AG09319 (cell line): ENCODE results near the gene MTO1.
"Not testable (repeated sequence)": the region's sequence is repeated elsewhere in the genome, so short reads cannot be mapped to it uniquely, and the experiment has no call there.

Experiments used
- DNase-seq: peaks from one replicate; pipeline ENCODE4 v3.0.0-alpha.2; 2010; ENCODE audit warnings: low read depth; ENCODE audit errors: extremely low read depth
- TF ChIP-seq, protein P1 (sequence below): IDR thresholded peaks from 2 replicates; pipeline ENCODE4 v1.5.1; 2011; ENCODE audit warnings: low read depth, mild to moderate bottlenecking, inconsistent platforms, low read length, moderate library complexity

MTO1 gene

GRCh38 chr6:73538116-73538779 lies 76.7 kb downstream of the MTO1 start:
- no peak for DNase-seq
- TF ChIP-seq, protein P1, sequence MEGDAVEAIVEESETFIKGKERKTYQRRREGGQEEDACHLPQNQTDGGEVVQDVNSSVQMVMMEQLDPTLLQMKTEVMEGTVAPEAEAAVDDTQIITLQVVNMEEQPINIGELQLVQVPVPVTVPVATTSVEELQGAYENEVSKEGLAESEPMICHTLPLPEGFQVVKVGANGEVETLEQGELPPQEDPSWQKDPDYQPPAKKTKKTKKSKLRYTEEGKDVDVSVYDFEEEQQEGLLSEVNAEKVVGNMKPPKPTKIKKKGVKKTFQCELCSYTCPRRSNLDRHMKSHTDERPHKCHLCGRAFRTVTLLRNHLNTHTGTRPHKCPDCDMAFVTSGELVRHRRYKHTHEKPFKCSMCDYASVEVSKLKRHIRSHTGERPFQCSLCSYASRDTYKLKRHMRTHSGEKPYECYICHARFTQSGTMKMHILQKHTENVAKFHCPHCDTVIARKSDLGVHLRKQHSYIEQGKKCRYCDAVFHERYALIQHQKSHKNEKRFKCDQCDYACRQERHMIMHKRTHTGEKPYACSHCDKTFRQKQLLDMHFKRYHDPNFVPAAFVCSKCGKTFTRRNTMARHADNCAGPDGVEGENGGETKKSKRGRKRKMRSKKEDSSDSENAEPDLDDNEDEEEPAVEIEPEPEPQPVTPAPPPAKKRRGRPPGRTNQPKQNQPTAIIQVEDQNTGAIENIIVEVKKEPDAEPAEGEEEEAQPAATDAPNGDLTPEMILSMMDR, result no peak

DNA sequence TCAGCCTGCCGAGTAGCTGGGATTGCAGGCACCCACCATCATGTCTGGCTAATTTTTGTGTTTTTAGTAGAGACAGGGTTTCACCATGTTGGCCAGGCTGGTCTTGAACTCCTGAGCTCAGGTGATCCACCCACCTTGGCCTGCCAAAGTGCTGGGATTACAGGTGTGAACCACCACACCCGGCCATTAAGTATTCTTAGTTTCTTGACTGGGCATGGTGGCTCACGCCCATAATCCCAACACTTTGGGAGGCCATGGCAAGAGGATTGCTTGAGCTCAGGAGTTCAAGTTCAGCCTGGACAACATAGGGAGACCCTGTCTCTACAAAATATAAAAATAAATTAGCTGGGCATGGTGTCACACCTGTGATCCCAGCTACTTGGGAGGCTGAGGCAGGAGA lies 80.9 kb downstream of the MTO1 start:
- not testable (repeated sequence) for DNase-seq

DNA sequence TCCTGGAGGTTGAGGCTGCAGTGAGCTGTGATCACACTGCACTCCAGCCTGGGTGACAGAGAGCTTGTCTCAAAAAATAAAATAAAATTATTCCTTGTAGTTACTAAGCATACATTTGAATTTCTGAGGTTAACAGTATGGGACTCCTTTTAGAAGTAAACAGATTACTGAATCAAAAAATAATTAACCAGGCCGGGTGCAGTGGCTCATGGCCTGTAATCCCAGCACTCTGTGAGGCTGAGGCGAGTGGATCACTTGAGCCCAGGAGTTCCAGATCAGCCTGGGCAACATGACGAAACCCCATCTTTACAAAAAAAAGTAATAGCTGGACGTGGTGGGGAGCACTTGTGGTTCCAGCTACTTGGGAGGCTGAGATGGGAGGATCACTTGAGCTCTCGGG lies 81.4 kb downstream of the MTO1 start:
- no peak for DNase-seq
- TF ChIP-seq, protein P1, result no peak

- TF ChIP-seq, protein P1, result no peak
- DNase-seq, result no peak
These were observed 85.5 kb downstream of the MTO1 start for GRCh38 chr6:73547036-73547435.

DNA sequence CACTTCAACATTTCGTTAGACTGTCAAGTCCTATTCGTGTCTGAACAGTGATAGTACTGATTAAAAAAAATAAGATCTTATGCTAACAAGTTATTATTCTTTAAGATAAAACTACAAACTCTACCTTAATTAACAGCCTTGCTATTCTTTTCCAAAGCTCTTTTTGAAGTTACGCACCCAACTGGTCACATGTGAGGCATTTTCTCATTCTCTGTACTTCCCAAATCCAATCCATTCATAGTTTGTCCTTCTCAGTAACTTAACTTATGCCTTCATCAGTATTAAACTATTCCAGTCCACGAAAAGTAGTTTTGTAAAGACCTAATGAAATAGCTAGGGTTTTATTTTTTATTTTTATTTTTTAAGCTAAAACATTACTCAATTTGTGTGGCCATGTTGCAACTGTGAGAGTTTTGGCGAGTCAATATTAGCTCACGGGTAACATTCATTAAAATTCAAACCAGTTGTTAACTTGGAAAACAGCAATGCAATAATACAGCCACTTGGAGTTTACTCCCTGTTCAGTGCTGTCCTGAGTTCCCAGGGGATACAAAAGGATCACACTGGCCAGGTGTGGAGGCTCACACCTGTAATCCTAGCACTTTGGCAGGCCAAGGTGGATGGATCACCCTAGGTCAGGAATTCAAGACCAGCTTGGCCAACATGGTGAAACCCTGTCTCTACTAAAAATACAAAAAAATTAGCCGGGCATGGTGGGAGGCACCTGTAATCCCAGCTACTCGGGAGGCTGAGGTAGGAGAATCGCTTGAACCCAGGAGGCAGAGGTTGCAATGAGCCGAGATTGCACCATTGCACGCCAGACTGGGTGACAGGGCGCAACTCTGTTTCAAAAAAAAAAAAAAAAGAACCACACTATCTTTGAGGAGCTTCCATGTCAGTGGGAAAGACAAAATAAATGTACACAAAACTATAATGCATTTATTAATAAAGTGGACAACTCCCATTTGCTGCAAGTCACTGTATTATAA lies 87.2 kb downstream of the MTO1 start:
- no peak for DNase-seq
- TF ChIP-seq, protein P1, result no peak; the same call in 1 of the 2 replicates

DNA sequence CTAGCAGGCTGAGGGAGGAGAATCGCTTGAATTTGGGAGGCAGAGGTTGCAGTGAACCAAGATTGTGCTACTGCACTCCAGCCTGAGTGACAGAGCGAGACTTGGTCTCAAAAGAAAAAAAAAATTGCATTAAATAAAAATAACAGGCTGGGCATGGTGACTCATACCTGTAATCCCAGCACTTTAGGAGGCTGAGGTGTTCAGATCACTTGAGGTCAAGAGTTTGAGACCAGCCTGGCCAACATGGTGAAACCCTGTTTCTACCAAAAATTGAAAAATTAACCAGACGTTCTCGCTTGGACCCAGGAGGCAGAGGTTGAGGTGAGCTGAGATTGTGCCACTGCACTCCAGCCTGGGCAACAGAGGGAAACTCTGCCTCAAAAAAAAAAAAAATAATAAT lies 89.6 kb downstream of the MTO1 start:
- not testable (repeated sequence) for DNase-seq

DNA sequence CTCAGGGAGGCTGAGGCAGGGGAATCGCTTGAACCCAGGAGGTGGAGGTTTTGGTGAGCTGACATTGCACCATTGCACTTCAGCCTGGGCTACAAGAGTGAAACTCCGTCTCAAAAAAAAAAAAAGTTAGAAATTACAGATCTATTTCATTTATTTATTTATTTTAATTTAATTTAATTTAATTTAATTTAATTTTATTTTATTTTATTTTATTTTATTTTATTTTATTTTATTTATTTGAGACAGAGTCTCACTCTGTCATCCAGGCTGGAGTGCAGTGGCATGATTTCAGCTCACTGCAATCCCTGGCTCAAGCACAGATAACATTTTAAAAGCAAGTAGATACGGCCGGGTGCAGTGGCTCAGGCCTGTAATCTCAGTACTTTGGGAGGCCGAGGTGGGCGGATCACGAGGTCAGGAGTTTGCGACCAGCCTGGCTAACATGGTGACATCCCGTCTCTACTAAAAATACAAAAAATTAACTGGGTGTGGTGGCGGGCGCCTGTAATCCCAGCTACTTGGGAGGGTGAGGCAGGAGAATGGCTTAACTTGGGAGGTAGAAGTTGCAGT lies 93.9 kb downstream of the MTO1 start:
- not testable (repeated sequence) for DNase-seq

GRCh38 chr6:73556836-73557235 lies 95.3 kb downstream of the MTO1 start:
- DNase-seq, result no peak
- TF ChIP-seq, protein P1, result no peak
